ENCODE results near the gene PARN. TPM values are rescaled to one million over a fixed set of nuclear protein-coding genes. Genes with fewer than 3 reads are reported as not detected.

Gene PARN
- total and polyA plus RNA-seq, 2 experiments from 2014 or later: 32.5 to 61.3 TPM

DNA sequence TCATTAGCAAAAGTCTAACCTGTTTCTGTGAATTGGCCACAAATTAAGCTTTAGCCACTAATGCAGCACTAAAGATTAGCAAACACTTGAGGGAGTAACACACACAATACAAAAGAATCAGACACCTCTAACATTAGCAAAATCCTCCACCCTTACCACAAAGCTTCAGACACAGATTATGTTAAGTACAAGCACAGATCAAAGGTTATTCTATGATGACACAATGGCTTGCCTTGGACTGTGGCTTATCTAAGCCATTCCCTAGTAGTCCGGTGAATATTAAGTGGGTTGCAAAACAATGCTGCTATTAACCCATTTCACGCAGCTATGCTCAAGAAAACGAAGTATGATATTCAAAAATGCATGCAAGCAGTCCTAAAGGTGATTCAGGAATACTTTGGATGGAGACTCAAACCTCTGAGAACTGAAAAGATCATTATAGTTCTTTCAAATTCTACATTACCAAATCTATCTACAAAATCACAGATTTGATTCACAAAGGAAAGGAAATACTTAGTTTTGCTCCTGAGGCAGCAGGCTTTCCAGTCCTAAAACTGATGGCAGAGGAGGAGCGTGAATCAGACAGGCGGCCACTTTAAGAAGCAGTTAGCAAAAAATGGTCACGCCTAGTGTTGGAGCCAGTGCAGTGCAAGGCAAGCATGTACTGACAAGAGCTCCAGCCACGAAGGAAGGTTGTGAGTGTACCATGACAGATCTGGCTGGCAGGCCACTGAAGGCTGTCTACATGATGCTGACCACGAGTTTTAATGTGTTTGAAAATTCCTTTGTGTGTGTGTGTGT is 67.2 kb downstream of the PARN start:
- Histone ChIP-seq H3K4me1 (ENCODE audit: insufficient read depth) (peaks cover 25% of the 10 kb centered on the region), H3K79me2 (replicated peaks; ENCODE audit: insufficient read depth) (no peaks in the 10 kb centered on the region; the same call in 1 of the 2 replicates), H3K27me3 (ENCODE audit: insufficient read depth) (no peaks in the 10 kb centered on the region), H3K4me3 (no peak overlapping the region), H3K27ac (ENCODE audit: low read depth) (no peak overlapping the region), H3K36me3 (ENCODE audit: insufficient read depth) (no peaks in the 10 kb centered on the region), H2AFZ (no peak overlapping the region), H3K4me2 (no peak overlapping the region), H4K20me1 (replicated peaks; ENCODE audit: insufficient read depth) (no peaks in the 10 kb centered on the region), H3F3A (replicated peaks; ENCODE audit: low read depth) (no peaks in the 10 kb centered on the region), H3K9me2 (ENCODE audit: insufficient read depth) (no peaks in the 10 kb centered on the region)
- ATAC-seq (peak; percentile 24; the same call in 1 of the 3 replicates), DNase-seq (ENCODE audit: low spot score) (peak; percentile 15)
- Mint-ChIP-seq H3K36me3 (ENCODE audit: low read depth) (no peaks in the 10 kb centered on the region), H3K4me1 (peaks cover 22% of the 10 kb centered on the region), H3K27ac (no peak overlapping the region), H3K27me3 (ENCODE audit: insufficient read depth, low read depth, poor library complexity) (peaks cover 4% of the 10 kb centered on the region), H3K4me3 (no peak overlapping the region; the same call in 2 of the 3 replicates), H3K9me3 (no peaks in the 10 kb centered on the region)
- TF ChIP-seq ETS1 (IDR thresholded peaks at IDR 0.05) (no peak), EZH2 (IDR thresholded peaks at IDR 0.05; ENCODE audit: low read depth, unreplicated experiment) (no peak), EZH2phosphoT487 (IDR thresholded peaks at IDR 0.05; ENCODE audit: unreplicated experiment) (no peak)
- TF ChIP-seq, protein P1, sequence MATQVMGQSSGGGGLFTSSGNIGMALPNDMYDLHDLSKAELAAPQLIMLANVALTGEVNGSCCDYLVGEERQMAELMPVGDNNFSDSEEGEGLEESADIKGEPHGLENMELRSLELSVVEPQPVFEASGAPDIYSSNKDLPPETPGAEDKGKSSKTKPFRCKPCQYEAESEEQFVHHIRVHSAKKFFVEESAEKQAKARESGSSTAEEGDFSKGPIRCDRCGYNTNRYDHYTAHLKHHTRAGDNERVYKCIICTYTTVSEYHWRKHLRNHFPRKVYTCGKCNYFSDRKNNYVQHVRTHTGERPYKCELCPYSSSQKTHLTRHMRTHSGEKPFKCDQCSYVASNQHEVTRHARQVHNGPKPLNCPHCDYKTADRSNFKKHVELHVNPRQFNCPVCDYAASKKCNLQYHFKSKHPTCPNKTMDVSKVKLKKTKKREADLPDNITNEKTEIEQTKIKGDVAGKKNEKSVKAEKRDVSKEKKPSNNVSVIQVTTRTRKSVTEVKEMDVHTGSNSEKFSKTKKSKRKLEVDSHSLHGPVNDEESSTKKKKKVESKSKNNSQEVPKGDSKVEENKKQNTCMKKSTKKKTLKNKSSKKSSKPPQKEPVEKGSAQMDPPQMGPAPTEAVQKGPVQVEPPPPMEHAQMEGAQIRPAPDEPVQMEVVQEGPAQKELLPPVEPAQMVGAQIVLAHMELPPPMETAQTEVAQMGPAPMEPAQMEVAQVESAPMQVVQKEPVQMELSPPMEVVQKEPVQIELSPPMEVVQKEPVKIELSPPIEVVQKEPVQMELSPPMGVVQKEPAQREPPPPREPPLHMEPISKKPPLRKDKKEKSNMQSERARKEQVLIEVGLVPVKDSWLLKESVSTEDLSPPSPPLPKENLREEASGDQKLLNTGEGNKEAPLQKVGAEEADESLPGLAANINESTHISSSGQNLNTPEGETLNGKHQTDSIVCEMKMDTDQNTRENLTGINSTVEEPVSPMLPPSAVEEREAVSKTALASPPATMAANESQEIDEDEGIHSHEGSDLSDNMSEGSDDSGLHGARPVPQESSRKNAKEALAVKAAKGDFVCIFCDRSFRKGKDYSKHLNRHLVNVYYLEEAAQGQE (IDR thresholded peaks at IDR 0.05; ENCODE audit: unreplicated experiment): no peak

DNA sequence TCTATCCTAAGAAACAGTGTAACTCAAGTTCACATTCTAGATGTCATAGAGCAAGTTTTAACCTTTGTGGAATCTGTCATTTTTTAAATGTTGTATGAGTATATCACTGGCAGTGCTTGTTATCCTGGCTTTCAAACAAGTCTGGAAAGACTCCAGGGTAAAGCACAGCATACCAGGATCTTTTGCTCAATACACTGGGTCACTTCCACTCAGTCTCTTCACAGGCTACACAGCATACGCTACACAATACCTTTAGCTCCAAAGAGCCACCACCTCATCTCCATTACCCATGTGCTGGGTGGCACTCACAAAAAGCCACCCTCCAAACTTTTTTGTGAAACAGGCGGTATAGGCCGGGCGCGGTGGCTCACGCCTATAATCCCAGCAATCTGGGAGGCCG is 69.5 kb downstream of the PARN start:
- Histone ChIP-seq H3K4me3 (no peak overlapping the region), H2AFZ (no peak overlapping the region), H3F3A (replicated peaks; ENCODE audit: low read depth) (no peaks in the 10 kb centered on the region), H4K20me1 (replicated peaks; ENCODE audit: insufficient read depth) (no peaks in the 10 kb centered on the region), H3K4me1 (ENCODE audit: insufficient read depth) (peaks cover 15% of the 10 kb centered on the region), H3K79me2 (replicated peaks; ENCODE audit: insufficient read depth) (no peaks in the 10 kb centered on the region), H3K27ac (ENCODE audit: low read depth) (no peak overlapping the region), H3K27me3 (ENCODE audit: insufficient read depth) (no peaks in the 10 kb centered on the region), H3K36me3 (ENCODE audit: insufficient read depth) (no peaks in the 10 kb centered on the region), H3K9me2 (ENCODE audit: insufficient read depth) (no peaks in the 10 kb centered on the region), H3K4me2 (no peak overlapping the region)
- no peak for ATAC-seq
- Mint-ChIP-seq H3K9me3 (no peaks in the 10 kb centered on the region), H3K4me1 (peaks cover 20% of the 10 kb centered on the region), H3K4me3 (no peak overlapping the region), H3K27ac (no peak overlapping the region), H3K36me3 (ENCODE audit: low read depth) (no peaks in the 10 kb centered on the region), H3K27me3 (ENCODE audit: insufficient read depth, low read depth, poor library complexity) (peaks cover 3% of the 10 kb centered on the region)
- DNase-seq (ENCODE audit: low spot score): no peak
- TF ChIP-seq EZH2 (IDR thresholded peaks at IDR 0.05; ENCODE audit: low read depth, unreplicated experiment) (no peak), NANOG (IDR thresholded peaks at IDR 0.05; ENCODE audit: borderline replicate concordance) (no peak)
- TF ChIP-seq, protein P2, sequence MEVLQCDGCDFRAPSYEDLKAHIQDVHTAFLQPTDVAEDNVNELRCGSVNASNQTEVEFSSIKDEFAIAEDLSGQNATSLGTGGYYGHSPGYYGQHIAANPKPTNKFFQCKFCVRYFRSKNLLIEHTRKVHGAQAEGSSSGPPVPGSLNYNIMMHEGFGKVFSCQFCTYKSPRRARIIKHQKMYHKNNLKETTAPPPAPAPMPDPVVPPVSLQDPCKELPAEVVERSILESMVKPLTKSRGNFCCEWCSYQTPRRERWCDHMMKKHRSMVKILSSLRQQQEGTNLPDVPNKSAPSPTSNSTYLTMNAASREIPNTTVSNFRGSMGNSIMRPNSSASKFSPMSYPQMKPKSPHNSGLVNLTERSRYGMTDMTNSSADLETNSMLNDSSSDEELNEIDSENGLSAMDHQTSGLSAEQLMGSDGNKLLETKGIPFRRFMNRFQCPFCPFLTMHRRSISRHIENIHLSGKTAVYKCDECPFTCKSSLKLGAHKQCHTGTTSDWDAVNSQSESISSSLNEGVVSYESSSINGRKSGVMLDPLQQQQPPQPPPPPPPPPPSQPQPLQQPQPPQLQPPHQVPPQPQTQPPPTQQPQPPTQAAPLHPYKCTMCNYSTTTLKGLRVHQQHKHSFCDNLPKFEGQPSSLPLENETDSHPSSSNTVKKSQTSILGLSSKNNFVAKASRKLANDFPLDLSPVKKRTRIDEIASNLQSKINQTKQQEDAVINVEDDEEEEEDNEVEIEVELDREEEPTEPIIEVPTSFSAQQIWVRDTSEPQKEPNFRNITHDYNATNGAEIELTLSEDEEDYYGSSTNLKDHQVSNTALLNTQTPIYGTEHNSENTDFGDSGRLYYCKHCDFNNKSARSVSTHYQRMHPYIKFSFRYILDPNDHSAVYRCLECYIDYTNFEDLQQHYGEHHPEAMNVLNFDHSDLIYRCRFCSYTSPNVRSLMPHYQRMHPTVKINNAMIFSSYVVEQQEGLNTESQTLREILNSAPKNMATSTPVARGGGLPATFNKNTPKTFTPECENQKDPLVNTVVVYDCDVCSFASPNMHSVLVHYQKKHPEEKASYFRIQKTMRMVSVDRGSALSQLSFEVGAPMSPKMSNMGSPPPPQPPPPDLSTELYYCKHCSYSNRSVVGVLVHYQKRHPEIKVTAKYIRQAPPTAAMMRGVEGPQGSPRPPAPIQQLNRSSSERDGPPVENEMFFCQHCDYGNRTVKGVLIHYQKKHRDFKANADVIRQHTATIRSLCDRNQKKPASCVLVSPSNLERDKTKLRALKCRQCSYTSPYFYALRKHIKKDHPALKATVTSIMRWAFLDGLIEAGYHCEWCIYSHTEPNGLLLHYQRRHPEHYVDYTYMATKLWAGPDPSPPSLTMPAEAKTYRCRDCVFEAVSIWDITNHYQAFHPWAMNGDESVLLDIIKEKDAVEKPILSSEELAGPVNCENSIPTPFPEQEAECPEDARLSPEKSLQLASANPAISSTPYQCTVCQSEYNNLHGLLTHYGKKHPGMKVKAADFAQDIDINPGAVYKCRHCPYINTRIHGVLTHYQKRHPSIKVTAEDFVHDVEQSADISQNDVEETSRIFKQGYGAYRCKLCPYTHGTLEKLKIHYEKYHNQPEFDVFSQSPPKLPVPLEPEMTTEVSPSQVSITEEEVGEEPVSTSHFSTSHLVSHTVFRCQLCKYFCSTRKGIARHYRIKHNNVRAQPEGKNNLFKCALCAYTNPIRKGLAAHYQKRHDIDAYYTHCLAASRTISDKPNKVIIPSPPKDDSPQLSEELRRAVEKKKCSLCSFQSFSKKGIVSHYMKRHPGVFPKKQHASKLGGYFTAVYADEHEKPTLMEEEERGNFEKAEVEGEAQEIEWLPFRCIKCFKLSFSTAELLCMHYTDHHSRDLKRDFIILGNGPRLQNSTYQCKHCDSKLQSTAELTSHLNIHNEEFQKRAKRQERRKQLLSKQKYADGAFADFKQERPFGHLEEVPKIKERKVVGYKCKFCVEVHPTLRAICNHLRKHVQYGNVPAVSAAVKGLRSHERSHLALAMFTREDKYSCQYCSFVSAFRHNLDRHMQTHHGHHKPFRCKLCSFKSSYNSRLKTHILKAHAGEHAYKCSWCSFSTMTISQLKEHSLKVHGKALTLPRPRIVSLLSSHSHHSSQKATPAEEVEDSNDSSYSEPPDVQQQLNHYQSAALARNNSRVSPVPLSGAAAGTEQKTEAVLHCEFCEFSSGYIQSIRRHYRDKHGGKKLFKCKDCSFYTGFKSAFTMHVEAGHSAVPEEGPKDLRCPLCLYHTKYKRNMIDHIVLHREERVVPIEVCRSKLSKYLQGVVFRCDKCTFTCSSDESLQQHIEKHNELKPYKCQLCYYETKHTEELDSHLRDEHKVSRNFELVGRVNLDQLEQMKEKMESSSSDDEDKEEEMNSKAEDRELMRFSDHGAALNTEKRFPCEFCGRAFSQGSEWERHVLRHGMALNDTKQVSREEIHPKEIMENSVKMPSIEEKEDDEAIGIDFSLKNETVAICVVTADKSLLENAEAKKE (CRISPR knock-in tag; IDR thresholded peaks at IDR 0.05): no peak

All from GM23338 (cell line).